DOHH2 (cell line): ENCODE data around the gene COPZ2.
"Not testable (repeated sequence)": the region's sequence is repeated elsewhere in the genome, so short reads cannot be mapped to it uniquely, and the experiment has no call there.

Source experiments
- EZH2phosphoT487 ChIP-seq: fragments of 200-600 bp; sonication (generic); IDR thresholded peaks from 2 replicates; pipeline ENCODE4 v1.6.1; 2017; ENCODE audit warnings: borderline replicate concordance, mild to moderate bottlenecking, antibody characterized with exemption, low read length, moderate library complexity, mixed read lengths
- TF ChIP-seq, protein P1 (sequence below): fragments of 200-600 bp; sonication (generic); IDR thresholded peaks from one replicate; pipeline ENCODE4 v1.5.1; 2014; ENCODE audit warnings: antibody characterized with exemption, mild to moderate bottlenecking, low read depth, low read length; ENCODE audit not compliant: poor library complexity, severe bottlenecking

DNA sequence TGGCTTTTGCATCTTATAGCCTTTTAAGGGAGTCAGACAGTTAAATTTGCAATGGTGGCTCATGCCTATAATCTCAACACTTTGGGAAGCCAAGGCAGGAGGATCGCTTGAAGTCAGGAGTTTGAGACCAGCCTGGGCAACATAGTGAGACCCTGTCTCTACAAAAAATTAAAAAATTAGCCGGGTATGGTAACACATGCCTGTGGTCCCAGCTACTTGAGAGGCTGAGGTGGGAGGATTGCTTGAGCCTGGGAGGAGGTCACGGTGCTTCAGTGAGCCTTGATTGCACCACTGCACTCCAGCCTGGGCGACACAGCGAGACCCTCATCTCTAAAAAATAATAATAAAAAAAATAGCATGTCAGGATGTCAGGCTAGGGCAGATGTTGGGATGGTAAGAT, 35.9 kb downstream of the COPZ2 start:
- TF ChIP-seq, protein P1, sequence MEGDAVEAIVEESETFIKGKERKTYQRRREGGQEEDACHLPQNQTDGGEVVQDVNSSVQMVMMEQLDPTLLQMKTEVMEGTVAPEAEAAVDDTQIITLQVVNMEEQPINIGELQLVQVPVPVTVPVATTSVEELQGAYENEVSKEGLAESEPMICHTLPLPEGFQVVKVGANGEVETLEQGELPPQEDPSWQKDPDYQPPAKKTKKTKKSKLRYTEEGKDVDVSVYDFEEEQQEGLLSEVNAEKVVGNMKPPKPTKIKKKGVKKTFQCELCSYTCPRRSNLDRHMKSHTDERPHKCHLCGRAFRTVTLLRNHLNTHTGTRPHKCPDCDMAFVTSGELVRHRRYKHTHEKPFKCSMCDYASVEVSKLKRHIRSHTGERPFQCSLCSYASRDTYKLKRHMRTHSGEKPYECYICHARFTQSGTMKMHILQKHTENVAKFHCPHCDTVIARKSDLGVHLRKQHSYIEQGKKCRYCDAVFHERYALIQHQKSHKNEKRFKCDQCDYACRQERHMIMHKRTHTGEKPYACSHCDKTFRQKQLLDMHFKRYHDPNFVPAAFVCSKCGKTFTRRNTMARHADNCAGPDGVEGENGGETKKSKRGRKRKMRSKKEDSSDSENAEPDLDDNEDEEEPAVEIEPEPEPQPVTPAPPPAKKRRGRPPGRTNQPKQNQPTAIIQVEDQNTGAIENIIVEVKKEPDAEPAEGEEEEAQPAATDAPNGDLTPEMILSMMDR, result not testable (repeated sequence)
- TF ChIP-seq EZH2phosphoT487, result not testable (repeated sequence)
